Measurements from ENCODE around the gene AWAT2.

GRCh38 chrX:70042399-70043371, 7.1 kb downstream of the AWAT2 start:
- no peak for TF ChIP-seq TP53 (CRISPR knock-in tag; IDR thresholded peaks at IDR 0.05)
- no peak for TF ChIP-seq ZNF671 (CRISPR knock-in tag; IDR thresholded peaks at IDR 0.05)
